Measurements from ENCODE around the gene PTPRCAP.
"Not testable (repeated sequence)": the region's sequence is repeated elsewhere in the genome, so short reads cannot be mapped to it uniquely, and the experiment has no call there.

PTPRCAP gene

DNA sequence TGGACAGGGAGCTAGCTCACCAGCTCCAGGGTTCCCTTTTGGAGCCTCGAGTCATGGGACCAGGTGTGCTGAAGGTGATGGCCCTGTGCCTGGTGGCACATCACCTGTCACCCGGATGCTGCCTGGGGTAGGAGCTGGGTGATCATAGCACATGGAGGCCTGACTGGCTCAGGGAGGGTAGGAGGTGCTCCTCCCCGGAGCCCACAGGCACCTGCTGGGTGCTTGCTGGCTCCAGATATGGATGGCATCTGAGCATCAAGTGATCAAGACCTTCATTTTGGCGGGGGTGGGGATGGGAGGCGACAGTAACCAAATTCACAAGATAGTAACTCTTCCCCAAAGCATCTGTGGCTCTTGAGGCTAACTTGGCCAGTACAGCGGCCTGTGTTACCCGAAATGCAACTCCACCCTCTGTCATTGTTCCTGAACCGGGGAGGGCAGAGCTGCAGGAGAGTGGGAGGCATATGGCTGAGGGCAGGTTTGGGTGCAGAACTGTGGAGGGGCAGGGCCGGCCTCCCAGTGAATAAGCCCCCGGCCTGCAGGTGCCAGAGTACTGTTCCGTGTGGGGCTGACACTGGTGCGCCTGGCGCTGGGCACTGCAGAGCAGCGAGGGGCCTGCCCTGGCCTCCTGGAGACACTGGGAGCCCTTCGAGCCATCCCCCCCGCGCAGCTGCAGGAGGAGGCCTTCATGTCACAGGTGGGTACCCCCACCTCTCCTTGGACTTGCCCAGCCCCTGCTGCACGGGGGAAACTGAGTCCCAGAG lies 28.9 kb downstream of the PTPRCAP start:
- DNase-seq = no peak

DNA sequence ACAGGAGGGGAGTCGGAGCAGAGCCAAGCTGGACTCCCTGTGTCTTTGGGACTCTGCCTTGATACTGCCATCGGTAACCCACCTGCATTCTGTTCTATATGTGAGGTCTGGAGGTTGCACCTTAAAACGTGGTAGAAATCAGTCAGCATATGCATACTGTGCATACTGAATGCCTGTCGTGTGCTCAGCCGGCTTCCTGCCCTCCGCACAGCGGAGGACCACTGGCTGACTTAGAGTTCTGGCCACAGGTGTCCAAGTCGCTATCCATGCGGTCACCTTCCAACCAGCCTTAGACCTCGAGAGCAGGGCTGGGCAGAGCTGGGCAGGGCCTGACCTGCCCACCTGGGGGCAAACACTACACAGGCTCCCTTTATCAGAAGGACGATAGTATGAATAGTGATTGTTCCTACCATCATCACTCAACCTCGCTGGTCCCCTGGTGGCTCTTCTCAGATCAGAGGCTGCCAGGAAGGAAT lies 29.8 kb downstream of the PTPRCAP start:
- no peak for DNase-seq

GRCh38 chr11:67406969-67407687 lies 30.4 kb downstream of the PTPRCAP start:
- DNase-seq = no peak

GRCh38 chr11:67406420-67406968 lies 31.0 kb downstream of the PTPRCAP start:
- no peak for DNase-seq

DNA sequence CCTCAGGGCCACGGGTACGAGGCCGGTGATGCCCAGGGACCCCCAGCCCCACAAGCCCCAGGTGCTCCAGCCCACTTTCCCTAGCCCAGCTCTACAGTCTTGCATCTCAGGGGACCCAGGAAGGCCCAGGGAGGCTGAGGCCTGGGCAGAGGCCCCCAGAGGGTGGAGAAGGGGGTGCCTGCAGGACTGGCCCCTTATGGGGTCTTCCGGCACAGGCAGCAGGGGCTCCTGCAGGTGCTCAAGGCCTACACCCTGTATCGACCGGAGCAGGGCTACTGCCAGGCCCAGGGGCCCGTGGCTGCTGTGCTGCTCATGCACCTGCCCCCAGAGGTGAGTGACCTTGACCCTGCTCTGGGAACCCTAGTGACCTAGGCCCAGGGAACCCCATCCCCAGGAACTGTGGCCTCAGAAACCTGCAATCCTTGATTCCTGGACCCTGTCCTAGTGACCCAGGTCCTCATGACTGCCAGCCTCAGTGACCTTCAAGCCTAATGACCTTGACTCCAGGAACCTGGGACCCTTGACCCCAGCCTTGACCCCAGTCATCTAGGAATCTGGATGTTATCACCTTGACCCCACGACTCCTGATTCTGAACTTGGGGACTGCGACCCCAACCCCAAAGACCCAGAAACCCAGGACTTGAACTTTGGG lies 31.7 kb downstream of the PTPRCAP start:
- no peak for DNase-seq

- no peak for DNase-seq
Measured at GRCh38 chr11:67405196-67405567, 32.3 kb downstream of the PTPRCAP start.

DNA sequence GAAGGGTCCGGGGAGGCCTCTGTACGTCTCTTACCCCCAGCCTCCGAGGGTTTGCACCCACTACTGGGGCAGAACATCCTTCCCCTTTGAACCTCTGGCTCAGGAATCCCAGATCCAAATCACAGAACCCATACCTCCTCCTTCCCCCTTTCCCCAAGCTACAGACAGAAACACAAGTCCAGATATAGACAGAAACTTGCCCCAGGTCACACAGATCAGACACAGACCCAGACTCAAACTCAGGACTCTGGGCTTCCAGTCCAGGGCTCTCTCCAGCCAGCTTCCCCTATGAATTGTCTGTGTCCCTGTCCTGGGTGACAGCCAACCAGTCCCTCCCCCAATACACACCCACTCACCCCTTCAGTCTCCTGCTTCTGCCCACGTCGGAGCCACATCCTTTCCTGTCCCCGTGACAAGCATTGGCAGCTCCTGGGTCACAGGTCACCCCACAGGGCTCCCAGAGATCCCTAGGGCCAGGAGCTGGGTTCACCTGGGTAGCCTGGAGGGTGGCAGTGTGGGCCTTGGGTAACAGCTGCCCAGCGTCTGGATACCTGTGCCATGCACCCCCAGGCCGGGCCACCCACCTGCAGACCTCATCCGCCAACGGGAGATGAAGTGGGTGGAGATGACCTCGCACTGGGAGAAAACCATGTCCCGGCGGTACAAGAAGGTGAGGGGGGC lies 32.8 kb downstream of the PTPRCAP start:
- DNase-seq = no peak

GRCh38 chr11:67403085-67403484 lies 34.4 kb downstream of the PTPRCAP start:
- not testable (repeated sequence) for DNase-seq

- not testable (repeated sequence) for DNase-seq
Measured at GRCh38 chr11:67402192-67402839, 35.2 kb downstream of the PTPRCAP start.

DNA sequence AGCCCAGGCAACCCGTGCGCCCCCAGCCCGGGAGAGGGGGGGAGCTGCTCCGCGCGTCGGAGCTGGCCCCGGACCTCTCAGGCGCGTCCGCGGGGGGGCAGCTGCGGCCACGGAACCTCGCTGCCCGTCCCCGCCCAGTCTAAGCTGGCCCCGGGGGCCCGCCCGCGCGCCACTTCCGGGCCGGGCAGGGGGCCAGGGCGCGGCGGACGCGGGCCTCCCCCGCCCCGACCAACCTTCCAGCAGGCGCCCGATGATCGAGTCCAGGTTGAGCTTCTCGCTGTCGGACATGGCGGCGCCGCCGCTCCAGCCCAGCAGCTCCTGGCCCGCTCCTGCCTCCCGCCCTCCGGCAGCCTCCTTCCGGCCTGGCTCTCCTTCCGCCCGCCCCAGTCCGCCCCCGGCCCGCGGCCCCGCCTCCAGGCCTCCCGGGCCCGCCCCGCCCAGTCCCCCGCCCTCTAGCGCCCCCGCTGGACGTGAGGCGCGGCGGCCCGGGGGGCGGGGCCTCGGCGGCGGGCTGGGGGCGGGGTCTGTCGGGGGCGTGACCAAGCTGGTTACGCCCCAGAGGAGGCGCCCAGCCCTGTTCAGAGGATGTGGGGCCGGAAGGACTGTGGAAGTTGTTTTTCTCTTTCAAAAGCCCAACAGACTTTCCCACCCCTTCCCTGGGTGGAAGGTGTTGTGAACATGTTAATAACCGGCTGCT lies 35.8 kb downstream of the PTPRCAP start, which contains the start of gene PPP1CA:
Gene PPP1CA, minus strand, starts transcription at position 364 of the 697 bp plus-strand sequence. Its CDS starts 76 bp downstream, at position 288.
- DNase-seq = peak; percentile 34

DNA sequence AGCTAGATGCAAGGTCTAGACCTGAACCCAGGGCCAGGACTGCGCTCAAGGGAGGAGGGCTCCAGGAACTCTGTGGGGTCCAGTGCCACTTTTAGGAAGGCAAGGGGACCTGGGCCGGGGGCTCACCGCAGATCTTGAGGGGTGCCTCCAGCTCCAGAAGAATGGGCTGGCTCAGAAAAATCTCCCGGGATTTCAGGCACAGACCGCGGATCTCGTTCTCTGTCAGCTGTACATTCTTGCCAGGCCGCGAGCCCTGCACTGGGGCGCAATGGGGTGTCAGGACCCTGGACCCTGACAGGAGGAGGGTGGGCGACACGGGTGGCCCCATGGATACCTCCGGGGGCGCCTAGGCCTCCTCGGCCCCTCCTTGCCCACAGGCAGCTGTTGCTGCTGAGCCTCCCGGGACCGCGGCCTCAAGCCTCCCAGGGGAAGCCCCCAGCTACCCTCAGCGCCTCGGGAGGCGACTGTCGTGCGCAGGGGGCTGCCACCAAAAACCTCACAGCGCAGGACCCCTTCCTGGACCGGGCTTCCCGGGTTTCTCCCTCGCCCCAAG lies 36.5 kb downstream of the PTPRCAP start:
- DNase-seq = no peak

DNA sequence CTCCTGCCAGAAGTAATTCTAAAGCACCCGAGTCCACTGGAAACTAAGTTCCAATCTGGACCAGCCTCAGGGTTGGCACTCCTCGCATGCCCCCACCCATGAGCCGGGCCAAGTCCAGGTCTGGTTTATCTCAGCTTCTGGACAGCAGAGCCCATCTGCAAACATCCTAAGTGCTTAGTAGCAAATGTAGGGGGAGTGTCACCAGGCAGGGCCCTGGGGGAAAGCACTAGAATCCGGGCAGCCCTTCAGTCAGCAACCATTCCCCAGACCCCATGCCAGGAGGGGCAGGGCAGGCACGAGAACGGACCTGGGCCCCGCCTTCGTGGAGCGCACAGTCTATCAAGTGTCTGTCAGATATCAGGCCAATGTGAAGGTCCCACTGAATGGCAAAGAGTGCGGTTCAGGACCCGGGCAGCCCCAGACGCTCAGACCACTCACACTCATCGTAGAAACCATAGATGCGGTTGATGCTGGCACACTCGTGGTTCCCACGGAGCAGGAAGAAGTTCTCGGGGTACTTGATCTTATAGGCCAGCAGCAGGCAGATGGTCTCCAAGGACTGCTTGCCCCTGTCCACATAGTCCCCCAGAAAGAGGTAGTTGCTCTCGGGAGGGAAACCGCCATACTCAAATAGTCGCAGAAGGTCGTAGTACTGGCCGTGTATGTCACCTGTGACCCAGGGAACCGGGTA lies 37.1 kb downstream of the PTPRCAP start:
- DNase-seq = no peak

DNA sequence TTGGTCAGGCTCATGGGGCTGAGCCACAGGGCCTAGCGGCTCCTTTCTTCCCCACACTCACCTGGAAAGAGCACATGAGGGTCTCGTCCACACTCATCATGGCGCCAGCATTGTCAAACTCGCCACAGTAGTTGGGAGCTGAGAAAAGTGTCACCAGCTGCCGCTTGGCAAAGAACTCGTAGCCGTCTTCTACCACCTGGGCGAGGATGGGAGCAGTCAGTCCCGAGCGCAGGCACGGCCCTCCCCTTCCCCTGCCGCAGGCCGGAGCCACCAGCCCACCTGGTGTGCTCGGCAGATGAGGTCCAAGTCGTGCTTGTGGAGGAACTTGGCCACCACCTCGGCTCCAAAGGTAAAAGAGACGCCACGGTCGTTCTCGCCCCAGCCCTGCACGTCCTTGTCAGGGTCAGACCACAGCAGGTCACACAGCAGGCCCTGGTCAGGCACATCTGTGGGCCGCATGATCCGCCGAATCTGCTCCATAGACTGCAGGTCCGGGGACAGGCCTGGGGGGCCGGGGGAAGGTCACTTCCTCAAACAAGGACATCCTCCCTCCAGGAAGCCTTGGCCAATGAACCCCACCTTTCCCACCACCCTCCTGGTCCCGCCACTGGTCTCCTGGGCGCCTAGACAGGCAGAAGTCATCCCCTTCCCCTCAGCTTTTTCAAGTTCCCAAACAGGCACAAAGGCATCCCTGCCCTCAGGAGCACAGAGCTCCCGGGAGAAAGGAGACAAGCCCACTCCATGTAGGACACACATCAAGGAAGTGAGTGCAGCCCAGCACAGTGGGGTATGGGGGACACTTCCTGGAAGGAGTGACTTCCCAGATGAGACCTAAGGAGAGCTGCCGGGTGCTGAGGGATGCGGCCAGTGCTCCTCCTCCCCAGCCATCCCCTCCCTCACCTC lies 38.6 kb downstream of the PTPRCAP start:
- no peak for DNase-seq

DNA sequence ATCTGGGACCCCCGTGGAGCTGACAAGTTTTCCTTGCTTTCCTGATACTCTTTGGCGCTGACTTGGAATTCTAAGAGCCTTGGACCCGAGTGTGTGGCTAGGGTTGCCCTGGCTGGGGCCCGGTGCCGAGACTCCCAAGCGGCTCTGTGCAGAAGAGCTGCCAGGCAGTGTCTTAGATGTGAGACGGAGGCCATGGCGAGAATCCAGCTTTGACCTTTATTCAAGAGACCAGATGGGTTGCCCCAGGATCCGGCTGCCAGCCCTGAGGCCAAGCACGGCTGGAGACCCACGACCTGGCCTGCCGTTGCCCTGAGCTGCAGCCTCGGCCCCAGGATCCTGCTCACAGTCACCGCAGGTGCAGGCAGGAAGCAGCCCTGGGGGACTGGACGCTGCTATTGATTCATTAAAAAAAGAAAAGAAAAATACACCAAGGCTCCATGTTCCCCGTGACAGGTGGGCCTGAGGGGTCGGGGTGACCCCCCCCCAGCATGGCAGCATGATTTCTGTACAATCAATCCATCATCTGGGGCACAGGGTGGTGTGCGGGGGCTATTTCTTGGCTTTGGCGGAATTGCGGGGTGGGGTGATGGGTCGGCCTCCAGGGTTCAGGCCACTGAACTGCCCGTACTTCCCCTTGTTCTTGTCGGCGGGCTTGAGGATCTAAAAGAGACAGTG lies 39.4 kb downstream of the PTPRCAP start:
- no peak for DNase-seq

DNA sequence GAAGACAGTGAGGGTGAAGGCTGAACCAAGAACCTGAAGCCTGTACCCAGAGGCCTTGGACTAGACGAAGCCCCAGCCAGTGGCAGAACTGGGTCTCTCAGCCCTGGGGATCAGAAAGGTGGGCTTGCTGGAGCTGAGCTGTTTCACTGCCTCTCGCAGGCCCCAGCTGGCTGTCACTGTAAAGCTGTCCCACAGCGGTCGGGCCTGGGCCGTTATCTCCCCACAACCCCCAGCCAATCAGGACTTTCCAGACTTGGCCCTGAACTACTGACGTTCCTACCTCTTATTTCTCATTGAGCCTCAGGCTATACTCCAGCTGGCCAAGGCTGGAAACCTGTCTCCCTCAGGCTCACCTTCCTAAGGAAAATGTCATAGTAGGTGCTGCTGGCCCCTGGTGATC lies 39.9 kb downstream of the PTPRCAP start:
- no peak for DNase-seq

- no peak for DNase-seq
Measured at GRCh38 chr11:67396587-67397389, 40.7 kb downstream of the PTPRCAP start.

DNA sequence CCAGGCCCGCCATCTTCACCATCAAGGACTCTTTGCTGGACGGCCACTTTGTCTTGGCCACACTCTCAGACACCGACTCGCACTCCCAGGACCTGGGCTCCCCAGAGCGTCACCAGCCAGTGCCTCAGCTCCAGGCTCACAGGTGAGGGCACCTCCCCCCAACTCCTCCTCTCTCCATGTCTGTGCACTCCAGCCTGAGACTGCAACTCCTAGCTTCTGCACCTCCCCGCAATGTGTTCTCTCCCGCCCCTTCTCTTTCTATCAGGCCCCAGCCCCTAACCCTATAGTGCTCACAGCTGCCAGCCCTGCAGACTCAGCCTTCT lies 41.3 kb downstream of the PTPRCAP start:
- DNase-seq = no peak

DNA sequence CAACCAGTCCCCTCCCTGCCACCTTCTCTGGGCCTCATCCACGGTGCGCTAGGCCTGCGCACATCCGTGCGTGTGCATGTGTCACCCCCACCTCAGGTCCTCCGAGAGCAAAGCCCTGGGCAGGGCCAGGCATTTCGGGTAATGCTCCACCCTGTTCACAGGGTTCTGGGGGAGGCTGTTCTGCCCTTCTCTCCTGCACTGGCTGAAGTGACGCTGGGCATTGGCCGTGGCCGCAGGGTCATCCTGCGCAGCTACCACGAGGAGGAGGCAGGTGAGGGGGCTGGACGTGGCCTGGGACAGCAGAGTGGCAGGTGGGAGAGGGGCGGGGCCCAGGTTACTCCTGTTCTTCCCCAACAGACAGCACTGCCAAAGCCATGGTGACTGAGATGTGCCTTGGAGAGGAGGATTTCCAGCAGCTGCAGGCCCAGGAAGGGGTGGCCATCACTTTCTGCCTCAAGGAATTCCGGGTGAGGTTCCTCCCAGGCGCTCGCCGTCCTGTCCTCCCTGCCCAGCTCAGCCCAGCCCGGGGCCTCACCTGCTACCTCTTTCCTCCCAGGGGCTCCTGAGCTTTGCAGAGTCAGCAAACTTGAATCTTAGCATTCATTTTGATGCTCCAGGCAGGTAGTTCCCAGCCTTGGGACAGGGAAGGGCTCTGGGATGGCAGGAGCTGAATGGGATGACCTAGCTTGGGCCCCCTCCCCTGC lies 41.8 kb downstream of the PTPRCAP start:
- DNase-seq = no peak

All from DMS 273 treated with DMSO at 0.1 percent for 48 hours (cell line).